H1 (cell line): Measurements from ENCODE around the gene LSR. TPM values are rescaled to one million over a fixed set of nuclear protein-coding genes. Genes with fewer than 3 reads are reported as not detected.
A peak's percentile ranks its signal among the peaks of the same experiment; 100 is the strongest.

Experiments
- E2F6 ChIP-seq: IDR thresholded peaks from 2 replicates; pipeline ENCODE4 v1.6.1; 2012; ENCODE audit warnings: inconsistent platforms
- polyA plus RNA-seq, 7 experiments: library from polyadenylated mRNA; depleted of rRNA in 3 of 7; stranded (reverse) in 5 of 7; unstranded in 2 of 7; fragments of >200 nt in 5 of 7; fragments of 200-250 nt in 2 of 7; gene quantifications; 1 replicate in 5 of 7; 2 replicates in 1 of 7; 4 replicates in 1 of 7; pipeline versions ENCODE4 v1.2.1 to v1.2.3, GENCODE V29; 2011 to 2013; ENCODE audit warnings: missing spikeins in 2 of 7, mixed read lengths in 2 of 7
- total RNA-seq: library from RNA; stranded (reverse); fragmentation: NEBNext Ultra II Directional; extraction: Animal tissue kit (Norgen Biotek cat#: 25700); gene quantifications from 2 replicates; pipeline ENCODE4 v1.2.1, GENCODE V29; 2021

The LSR gene
- total and polyA plus RNA-seq, 2 of the 8 experiments (the other 6 are each of a cell fraction or from before 2014, with no cell fraction given), result 159 to 186 TPM

- peak; percentile 51 for TF ChIP-seq E2F6
Measured at GRCh38 chr19:35224681-35225571, 23.9 kb upstream of the LSR start (continued).
